GM12864 (cell line): ENCODE results near the gene C20orf202.

Source experiments
- DNase-seq: peaks from one replicate; pipeline ENCODE4 v3.0.0-alpha.2; 2011; ENCODE audit warnings: low read depth
- H3K4me3 ChIP-seq: 2 replicates; pipeline ENCODE4 v1.5.1; 2011; ENCODE audit warnings: mild to moderate bottlenecking, low read depth, low read length, control low read depth
- CTCF ChIP-seq: IDR thresholded peaks from 2 replicates; pipeline ENCODE4 v1.5.1; 2011; ENCODE audit warnings: low read depth, mild to moderate bottlenecking, moderate library complexity, low read length, control low read depth, inconsistent platforms; ENCODE audit errors: missing control alignments

Gene C20orf202

GRCh38 chr20:1186367-1186991, 16.8 kb upstream of the C20orf202 start:
- no peak for TF ChIP-seq CTCF
- no peak for DNase-seq
- H3K4me3 ChIP-seq, result no peak overlapping the region

GRCh38 chr20:1187605-1188171, 15.6 kb upstream of the C20orf202 start:
- no peak for DNase-seq
- no peak for TF ChIP-seq CTCF
- no peak overlapping the region for H3K4me3 ChIP-seq

- TF ChIP-seq CTCF, result no peak
- no peak overlapping the region for H3K4me3 ChIP-seq
- DNase-seq, result no peak
Observed at GRCh38 chr20:1188347-1188746, 14.9 kb upstream of the C20orf202 start.

GRCh38 chr20:1189827-1190226, 13.4 kb upstream of the C20orf202 start:
- no peak overlapping the region for H3K4me3 ChIP-seq
- no peak for DNase-seq
- TF ChIP-seq CTCF, result no peak

- no peak for DNase-seq
- TF ChIP-seq CTCF, result no peak
- H3K4me3 ChIP-seq, result no peak overlapping the region
Observed at GRCh38 chr20:1190847-1191246, 12.4 kb upstream of the C20orf202 start.

GRCh38 chr20:1191299-1191698, 12.0 kb upstream of the C20orf202 start:
- DNase-seq, result no peak
- TF ChIP-seq CTCF, result no peak

GRCh38 chr20:1195226-1195625, 8.0 kb upstream of the C20orf202 start:
- no peak for DNase-seq
- no peak overlapping the region for H3K4me3 ChIP-seq
- no peak for TF ChIP-seq CTCF

More at GRCh38 chr20:1191299-1191698, 12.0 kb upstream of the C20orf202 start:
- H3K4me3 ChIP-seq, result no peak overlapping the region
